GM12875 (cell line): Measurements from ENCODE around the gene APBA1.

ENCODE experiments used
- H3K4me3 ChIP-seq: one replicate; pipeline ENCODE4 v1.5.1; 2011; ENCODE audit warnings: low read depth, low read length, control low read depth
- TF ChIP-seq, protein P1 (sequence below): IDR thresholded peaks from 2 replicates; pipeline ENCODE4 v1.5.1; 2011; ENCODE audit warnings: low read depth, mild to moderate bottlenecking, control low read depth, inconsistent platforms, low read length, moderate library complexity, borderline replicate concordance; ENCODE audit not compliant: insufficient read depth

Gene APBA1

DNA sequence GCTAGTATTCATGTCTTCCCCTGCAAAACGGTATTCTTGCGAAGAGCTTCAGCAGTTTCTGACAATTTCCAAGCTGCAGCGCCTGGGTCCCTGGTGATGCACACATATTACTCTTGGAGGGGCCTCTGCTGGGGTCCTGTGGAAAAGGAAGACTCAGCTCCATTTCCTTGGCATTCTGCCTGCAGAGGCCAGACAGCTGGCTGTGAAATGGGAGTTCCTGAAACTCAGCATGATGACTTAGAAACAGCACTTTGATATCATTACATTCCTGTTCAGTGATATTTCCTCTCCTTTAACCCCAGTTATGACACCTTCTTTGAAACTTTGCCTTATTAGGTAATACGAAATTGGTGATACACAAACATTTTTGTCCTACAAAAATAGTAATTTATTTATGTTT, 98.5 kb downstream of the APBA1 start:
- TF ChIP-seq, protein P1, sequence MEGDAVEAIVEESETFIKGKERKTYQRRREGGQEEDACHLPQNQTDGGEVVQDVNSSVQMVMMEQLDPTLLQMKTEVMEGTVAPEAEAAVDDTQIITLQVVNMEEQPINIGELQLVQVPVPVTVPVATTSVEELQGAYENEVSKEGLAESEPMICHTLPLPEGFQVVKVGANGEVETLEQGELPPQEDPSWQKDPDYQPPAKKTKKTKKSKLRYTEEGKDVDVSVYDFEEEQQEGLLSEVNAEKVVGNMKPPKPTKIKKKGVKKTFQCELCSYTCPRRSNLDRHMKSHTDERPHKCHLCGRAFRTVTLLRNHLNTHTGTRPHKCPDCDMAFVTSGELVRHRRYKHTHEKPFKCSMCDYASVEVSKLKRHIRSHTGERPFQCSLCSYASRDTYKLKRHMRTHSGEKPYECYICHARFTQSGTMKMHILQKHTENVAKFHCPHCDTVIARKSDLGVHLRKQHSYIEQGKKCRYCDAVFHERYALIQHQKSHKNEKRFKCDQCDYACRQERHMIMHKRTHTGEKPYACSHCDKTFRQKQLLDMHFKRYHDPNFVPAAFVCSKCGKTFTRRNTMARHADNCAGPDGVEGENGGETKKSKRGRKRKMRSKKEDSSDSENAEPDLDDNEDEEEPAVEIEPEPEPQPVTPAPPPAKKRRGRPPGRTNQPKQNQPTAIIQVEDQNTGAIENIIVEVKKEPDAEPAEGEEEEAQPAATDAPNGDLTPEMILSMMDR: no peak
- no peak overlapping the region for H3K4me3 ChIP-seq

DNA sequence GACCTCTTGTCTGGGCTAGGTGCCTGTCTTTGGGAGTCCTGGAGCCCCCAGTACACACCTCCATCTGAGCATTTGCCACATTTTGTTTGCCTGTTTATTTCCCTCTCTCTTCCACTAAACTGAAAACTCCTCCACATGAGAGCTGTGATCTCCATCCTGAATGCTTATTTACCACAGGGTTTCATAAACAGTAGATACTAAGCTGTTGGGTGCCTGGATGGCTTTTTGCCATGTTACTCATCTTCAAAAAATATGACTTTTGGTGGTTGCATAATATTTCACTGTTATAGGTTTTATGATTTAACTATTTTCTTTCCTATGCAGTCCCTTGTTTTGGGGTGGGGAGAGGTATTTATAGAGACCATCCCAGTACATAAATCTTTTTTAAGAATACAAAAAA, 99.6 kb downstream of the APBA1 start:
- TF ChIP-seq, protein P1: no peak
- no peak overlapping the region for H3K4me3 ChIP-seq

DNA sequence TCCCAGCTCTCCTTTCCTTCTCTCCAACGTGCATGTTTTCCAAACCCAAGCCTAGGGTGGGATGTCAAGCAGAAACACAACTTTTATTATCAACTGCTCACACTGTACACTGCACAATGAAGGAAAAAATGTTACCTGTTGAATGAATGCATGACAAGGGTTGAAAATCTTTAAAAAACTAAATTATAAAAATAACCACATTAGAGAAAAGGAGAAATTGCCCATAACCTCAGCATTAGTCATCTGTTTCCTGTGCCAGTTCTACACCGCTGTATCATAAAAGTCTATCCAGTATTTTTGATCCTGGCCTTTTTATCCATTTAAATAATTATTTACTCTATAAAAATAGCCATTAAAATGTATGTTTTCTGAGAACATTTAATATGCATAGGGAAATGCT, 101.1 kb downstream of the APBA1 start:
- TF ChIP-seq, protein P1: no peak
- H3K4me3 ChIP-seq: no peak overlapping the region

DNA sequence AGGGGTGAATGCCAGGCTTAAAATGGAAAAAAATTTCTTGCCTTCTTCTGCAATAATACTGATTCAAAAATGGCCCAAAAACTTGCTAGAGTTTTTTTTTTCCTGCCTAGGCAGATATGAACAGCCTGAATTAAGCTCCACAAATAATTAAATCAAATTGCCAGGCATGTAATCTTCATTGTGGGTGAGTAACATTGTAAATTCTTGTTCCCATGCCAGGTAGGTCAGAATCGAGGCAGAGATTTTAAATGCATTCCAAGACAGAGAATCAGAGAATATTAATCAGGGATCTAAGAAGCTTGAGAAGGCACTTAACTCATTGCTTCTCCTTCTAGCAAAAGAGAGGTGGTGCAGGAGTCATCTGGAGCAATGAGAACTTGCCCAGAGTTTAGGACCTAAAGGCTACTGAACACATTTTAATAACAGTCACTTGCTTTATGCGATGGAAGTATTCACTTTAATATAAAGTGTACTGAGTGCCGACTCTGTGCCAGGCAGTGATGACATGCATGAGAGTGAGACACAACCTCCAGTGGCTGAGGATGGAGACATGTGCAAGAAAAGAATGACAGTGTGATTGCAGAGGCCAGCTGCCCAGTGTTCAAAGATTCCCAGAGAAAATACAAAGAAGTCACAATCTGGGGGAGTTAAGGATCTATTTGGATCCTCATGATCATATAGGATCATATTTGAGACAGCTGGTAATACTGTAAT, 102.3 kb downstream of the APBA1 start:
- H3K4me3 ChIP-seq: no peak overlapping the region

DNA sequence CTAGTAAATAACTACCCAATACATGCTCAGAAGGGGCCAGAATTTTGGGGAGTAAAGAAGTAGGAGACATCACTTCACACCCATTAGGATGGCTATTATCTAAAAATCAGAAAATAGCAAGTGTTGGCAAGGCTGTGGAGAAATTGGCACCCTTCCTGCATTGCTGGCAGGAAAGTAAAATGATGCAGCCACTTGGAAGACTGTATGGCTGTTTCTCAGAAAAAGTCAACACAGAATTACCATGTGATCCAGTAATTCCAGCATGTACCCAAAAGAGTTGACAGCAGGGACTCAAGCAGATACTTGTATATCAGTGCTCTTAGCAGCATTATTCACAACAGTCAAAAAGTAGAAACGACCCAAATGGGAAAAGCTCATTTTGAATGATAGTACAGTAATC, 107.6 kb downstream of the APBA1 start:
- TF ChIP-seq, protein P1: no peak
- H3K4me3 ChIP-seq: no peak overlapping the region

More for the DNA sequence above, 102.3 kb downstream of the APBA1 start:
- TF ChIP-seq, protein P1: no peak

DNA sequence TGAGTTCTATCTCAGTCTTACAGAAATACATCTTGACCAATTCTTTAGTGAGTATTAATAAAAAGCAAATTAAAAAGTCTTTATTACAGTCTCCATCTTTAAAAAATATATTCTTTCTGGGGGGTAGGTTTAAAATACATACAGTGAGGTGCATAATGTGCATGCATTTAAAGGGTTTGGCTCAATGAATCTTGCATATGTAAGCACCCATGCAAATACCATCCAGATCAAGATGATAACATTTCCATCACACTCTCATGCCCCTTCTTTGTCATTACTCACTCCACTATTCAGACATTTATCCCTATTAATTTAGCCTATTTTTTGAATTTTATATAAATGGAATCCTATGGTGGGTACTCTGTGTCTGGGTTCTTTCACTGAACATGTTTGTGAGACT, 113.0 kb downstream of the APBA1 start:
- no peak overlapping the region for H3K4me3 ChIP-seq
- TF ChIP-seq, protein P1: no peak

DNA sequence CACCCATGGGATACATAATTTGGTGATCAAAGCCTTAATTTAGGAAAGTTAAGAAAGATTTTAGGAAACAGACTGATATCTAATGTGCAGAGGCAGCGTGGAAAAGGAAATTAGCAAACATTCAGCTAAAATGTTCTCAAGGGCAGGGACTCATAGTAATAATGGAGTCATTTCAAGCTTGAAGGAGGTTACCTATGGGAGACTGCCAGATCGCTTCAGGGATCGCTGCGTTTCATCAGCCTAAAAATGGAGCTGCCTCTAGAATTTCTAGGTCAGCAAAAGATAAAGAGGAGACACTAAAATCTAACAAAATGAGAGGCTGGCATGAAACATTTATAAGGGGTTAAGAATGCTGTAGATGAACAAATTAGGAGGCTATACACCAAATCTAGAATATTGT, 115.5 kb downstream of the APBA1 start:
- H3K4me3 ChIP-seq: no peak overlapping the region
- TF ChIP-seq, protein P1: no peak
